K562 (cell line): ENCODE data around the gene SLC27A6. TPM values are rescaled to one million over a fixed set of nuclear protein-coding genes. Genes with fewer than 3 reads are reported as not detected.

Source experiments
- ATAC-seq: fragments of 200-7000 bp; cut with Tn5 transposase; 3 replicates; pipeline ENCODE4 v1.9.1; 2020; ENCODE audit warnings: moderate library complexity
- BruUV-seq: library from RNA; stranded (reverse); fragments of 400-500 nt; replicated peaks from 2 replicates; lab custom pipeline; 2021; lab: Mats Ljungman, UMichigan
- CTCF ChIA-PET: fragments of 300-600 bp; formaldehyde crosslinking; extraction: SDS; loops from one replicate; lab custom pipeline; 2021; ENCODE audit warnings: low intra/inter-chr PET ratio; lab: Yijun Ruan, JAX
- POLR2A ChIA-PET: fragments of 300-600, 350-650 bp; sonication (Branson Sonifier 250); formaldehyde crosslinking; extraction: SDS; loops from one replicate; lab custom pipeline; 2021; ENCODE audit warnings: antibody characterized with exemption, inconsistent platforms; lab: Yijun Ruan, JAX
- DNase-seq, 4 experiments: peaks; one replicate each; pipeline versions ENCODE4 v3.0.0 to v3.0.0-alpha.2; 2011 to 2018; ENCODE audit warnings: low spot score in 3 of 4, mixed read lengths in 3 of 4; ENCODE audit errors: extremely low read depth in 1 of 4
- FAIRE-seq: peaks from 2 replicates; lab custom pipeline; 2011; peaks lifted over from hg19 to GRCh38; lab: Jason Lieb, UNC
- H2AFZ ChIP-seq: 2 replicates; pipeline ENCODE4 v1.6.0; 2011; ENCODE audit warnings: low read depth, low read length, control low read depth, inconsistent platforms
- H3K27ac ChIP-seq: fragments of 200-600 bp; 3 replicates; pipeline ENCODE4 v1.8.0; 2011; ENCODE audit warnings: low read depth, mild to moderate bottlenecking, control low read depth, inconsistent platforms, low read length, moderate library complexity, mixed read lengths; ENCODE audit errors: extremely low read depth
- H3K27me3 ChIP-seq, 2 experiments: fragments of 300-600 bp in 1 of 2; 2 replicates in 1 of 2; 3 replicates in 1 of 2; pipeline versions ENCODE4 v1.6.0 to v1.8.0; 2011; ENCODE audit warnings: inconsistent platforms in 2 of 2, low read length in 2 of 2, mild to moderate bottlenecking in 1 of 2, mixed read lengths in 1 of 2, moderate library complexity in 1 of 2; ENCODE audit not compliant: control insufficient read depth in 2 of 2, insufficient read depth in 2 of 2
- H3K36me3 ChIP-seq: fragments of 300-600 bp; 3 replicates; pipeline ENCODE4 v1.8.0; 2011; ENCODE audit warnings: mild to moderate bottlenecking, low read length, inconsistent platforms; ENCODE audit not compliant: control insufficient read depth, insufficient read depth
- H3K4me1 ChIP-seq, 2 experiments: fragments of 200-600 bp in 1 of 2; replicated peaks in 1 of 2; 2 replicates in 1 of 2; 3 replicates in 1 of 2; pipeline versions ENCODE4 v1.5.1 to v1.8.0; 2011; ENCODE audit warnings: inconsistent platforms in 2 of 2, low read length in 2 of 2, mild to moderate bottlenecking in 1 of 2, mixed read lengths in 1 of 2, moderate library complexity in 1 of 2; ENCODE audit not compliant: control insufficient read depth in 2 of 2, insufficient read depth in 2 of 2
- H3K4me2 ChIP-seq: 2 replicates; pipeline ENCODE4 v1.6.1; 2011; ENCODE audit warnings: low read length, control low read depth, inconsistent platforms, mixed read lengths; ENCODE audit not compliant: insufficient read depth
- H3K4me3 ChIP-seq: fragments of 200-600 bp; sonication (generic), shearing (Covaris generic); 2 replicates; pipeline ENCODE4 v1.5.1; 2016; ENCODE audit warnings: control low read depth, inconsistent platforms
- H3K79me2 ChIP-seq: fragments of 200-600 bp; 3 replicates; pipeline ENCODE4 v1.8.0; 2011; ENCODE audit warnings: low read length, inconsistent platforms; ENCODE audit not compliant: control insufficient read depth, insufficient read depth
- H3K9ac ChIP-seq, 2 experiments: 2 replicates each; pipeline versions ENCODE4 v1.6.0 to v1.6.1; 2011; ENCODE audit warnings: low read depth in 2 of 2, low read length in 2 of 2, control low read depth in 1 of 2, inconsistent platforms in 1 of 2, mild to moderate bottlenecking in 1 of 2, mixed read lengths in 1 of 2; ENCODE audit not compliant: insufficient read depth in 1 of 2
- H3K9me1 ChIP-seq: one replicate; pipeline ENCODE4 v1.6.0; 2011; ENCODE audit warnings: inconsistent platforms, mild to moderate bottlenecking, low read length, moderate library complexity; ENCODE audit not compliant: control insufficient read depth, insufficient read depth
- H3K9me3 ChIP-seq: replicated peaks from 2 replicates; pipeline ENCODE4 v1.5.1; 2011; ENCODE audit warnings: low read depth, low read length, inconsistent platforms; ENCODE audit not compliant: control insufficient read depth, insufficient read depth
- H4K20me1 ChIP-seq: replicated peaks from 2 replicates; pipeline ENCODE4 v1.6.1; 2011; ENCODE audit warnings: low read length, inconsistent platforms, mixed read lengths; ENCODE audit not compliant: control insufficient read depth, insufficient read depth
- HSF4 ChIP-seq: fragments of 250-450 bp; sonication (Bioruptor Pico); IDR thresholded peaks from 2 replicates; pipeline ENCODE4 v2.1.2; 2022; ENCODE audit warnings: mild to moderate bottlenecking, moderate library complexity, borderline replicate concordance
- SREBF1 ChIP-seq: fragments of 150-350 bp; IDR thresholded peaks from 2 replicates; pipeline ENCODE4 v1.6.1; 2014; ENCODE audit warnings: antibody characterized with exemption, low read depth, low read length, borderline replicate concordance
- ZNF354B ChIP-seq: fragments of 250-450 bp; sonication (Bioruptor Pico); IDR thresholded peaks from 2 replicates; pipeline ENCODE4 v1.4.0; 2020
- ZNF507 ChIP-seq: conservative IDR thresholded peaks from 2 replicates; pipeline ENCODE4 v1.6.1; 2017; ENCODE audit warnings: missing genetic modification characterization, missing compliant biosample characterization
- ZNF592 ChIP-seq: fragments of 450-650 bp; IDR thresholded peaks from 2 replicates; pipeline ENCODE4 v1.6.1; 2017; ENCODE audit warnings: antibody characterized with exemption, mild to moderate bottlenecking
- WGBS: fragments of 100-300 bp; shearing (Covaris generic); methylation state at CpG from one replicate; pipeline ENCODE4 v1.1.6; 2016; ENCODE audit warnings: low coverage, mixed read lengths; ENCODE audit not compliant: insufficient coverage; ENCODE audit errors: missing lambda C conversion rate; 5-methylcytosine and 5-hydroxymethylcytosine counted together
- in situ Hi-C: fragments of 300-500 bp; cut with MboI; formaldehyde crosslinking; loops from 4 replicates; pipeline ENCODE4 v1.15.0; 2018; ENCODE audit warnings: inconsistent platforms, mixed read lengths
- intact Hi-C: fragments of 100-400 bp; cut with micrococcal nuclease; formaldehyde crosslinking; loops from 2 replicates; pipeline ENCODE4 v1.14.2; 2022
- polyA plus RNA-seq, 8 experiments: library from polyadenylated mRNA; depleted of rRNA in 4 of 8; stranded (reverse) in 5 of 8; unstranded in 3 of 8; fragments of >200 nt; fragmentation: Nextera tagmentation in 2 of 8; fragmentation: Illumina TruSeq in 1 of 8; extraction: Ambion mirVana in 2 of 8; extraction: Trizol in 1 of 8; gene quantifications; 2 replicates each; pipeline versions ENCODE4 v1.2.1 to v1.2.3, GENCODE V29; 2011 to 2014; ENCODE audit warnings: inconsistent platforms in 1 of 8, missing spikeins in 1 of 8
- total RNA-seq, 7 experiments: library from RNA; depleted of rRNA in 6 of 7; stranded (reverse); fragments of >200 nt in 6 of 7; fragmentation: Illumina TruSeq in 2 of 7; extraction: Trizol in 2 of 7; gene quantifications; 2 replicates each; pipeline versions ENCODE4 v1.2.1 to v1.2.3, GENCODE V29; 2011 to 2021; ENCODE audit warnings: low replicate concordance in 1 of 7

The SLC27A6 gene
- total and polyA plus RNA-seq, 9 of the 15 experiments (the other 6 are each of a cell fraction or from before 2014, with no cell fraction given): 0.56 to 1.9 (median 1.2) TPM

DNA sequence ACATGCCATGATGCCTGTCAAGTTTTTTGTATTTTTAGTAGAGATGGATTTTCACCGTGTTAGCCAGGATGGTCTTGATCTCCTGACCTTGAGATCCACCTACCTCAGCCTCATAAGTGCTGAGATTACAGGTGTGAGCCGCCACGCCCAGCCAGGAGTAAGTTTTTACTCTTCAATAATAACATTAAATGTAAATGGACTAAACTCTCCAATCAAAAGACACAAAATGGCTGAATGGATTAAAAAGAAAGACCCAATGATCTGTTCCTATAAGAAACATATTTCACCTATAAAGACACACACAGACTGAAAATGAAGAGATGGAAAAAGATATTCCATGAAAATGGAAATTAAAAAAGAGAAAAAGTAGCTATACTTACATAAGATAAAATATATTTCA lies 92.0 kb downstream of the SLC27A6 start:
- intact Hi-C loops: no loop called here

More for the DNA sequence above, 92.0 kb downstream of the SLC27A6 start:
- ATAC-seq (no peak), DNase-seq (no peak), FAIRE-seq (no peak)
- no TSS peak for BruUV-seq
- no peak overlapping the region for H3K4me2 ChIP-seq
- TF ChIP-seq HSF4 (CRISPR knock-in tag) (no peak), ZNF507 (tag) (peak; percentile 99), ZNF592 (no peak), ZNF354B (CRISPR knock-in tag) (peak; percentile 92), SREBF1 (no peak)
- no peaks in the 10 kb centered on the region; a peak in 1 of 5 replicates for H3K4me1 ChIP-seq
- H3K27ac ChIP-seq: no peak overlapping the region
- ChIA-PET CTCF (no interaction called here), POLR2A (no interaction called here)
- no peaks in the 10 kb centered on the region for H3K79me2 ChIP-seq
- H3K27me3 ChIP-seq: no peaks in the 10 kb centered on the region; a peak in 2 of 5 replicates
- H3K9ac ChIP-seq: no peak overlapping the region
- no peak overlapping the region for H3K4me3 ChIP-seq
- no peaks in the 10 kb centered on the region for H4K20me1 ChIP-seq
- in situ Hi-C loops: no loop called here
- 13% methylated on average over 3 of the region's 3 CpGs for WGBS
- no peak overlapping the region for H2AFZ ChIP-seq
- H3K36me3 ChIP-seq: no peaks in the 10 kb centered on the region
- no peaks in the 10 kb centered on the region for H3K9me3 ChIP-seq
- no peaks in the 10 kb centered on the region for H3K9me1 ChIP-seq
